Effector memory CD4-positive, alpha-beta T cell (primary cell): ENCODE data around the gene C2orf72.

Experiments
- DNase-seq, 3 donors: peaks; one replicate each; pipeline ENCODE4 v3.0.0-alpha.2; 2020
- H3K27ac ChIP-seq: 2 replicates; pipeline ENCODE4 v1.7.0; 2013; ENCODE audit warnings: mild to moderate bottlenecking, low read length, moderate library complexity; ENCODE audit not compliant: insufficient read depth, poor library complexity, severe bottlenecking
- H3K27me3 ChIP-seq: replicated peaks from 2 replicates; pipeline ENCODE4 v1.7.0; 2013; ENCODE audit warnings: mild to moderate bottlenecking, low read length; ENCODE audit not compliant: insufficient read depth, control insufficient read depth, poor library complexity, severe bottlenecking
- H3K36me3 ChIP-seq: 2 replicates; pipeline ENCODE4 v1.7.0; 2013; ENCODE audit warnings: mild to moderate bottlenecking, low read length, moderate library complexity; ENCODE audit not compliant: control insufficient read depth, insufficient read depth
- H3K4me1 ChIP-seq: 2 replicates; pipeline ENCODE4 v1.7.0; 2013; ENCODE audit warnings: low read length, mild to moderate bottlenecking; ENCODE audit not compliant: control insufficient read depth, insufficient read depth, poor library complexity, severe bottlenecking
- H3K4me3 ChIP-seq: 2 replicates; pipeline ENCODE4 v1.7.0; 2013; ENCODE audit warnings: low read length, low read depth, mild to moderate bottlenecking; ENCODE audit not compliant: insufficient read depth, poor library complexity, severe bottlenecking
- H3K9me3 ChIP-seq: 2 replicates; pipeline ENCODE4 v1.7.0; 2013; ENCODE audit warnings: mild to moderate bottlenecking, low read length, moderate library complexity; ENCODE audit not compliant: control insufficient read depth
- total RNA-seq, 3 donors: gene quantifications; one replicate each; lab custom pipeline; 2026; lab: John Stamatoyannopoulos, UW

Gene C2orf72
- 0 reads per million in 3 donors for total RNA-seq

DNA sequence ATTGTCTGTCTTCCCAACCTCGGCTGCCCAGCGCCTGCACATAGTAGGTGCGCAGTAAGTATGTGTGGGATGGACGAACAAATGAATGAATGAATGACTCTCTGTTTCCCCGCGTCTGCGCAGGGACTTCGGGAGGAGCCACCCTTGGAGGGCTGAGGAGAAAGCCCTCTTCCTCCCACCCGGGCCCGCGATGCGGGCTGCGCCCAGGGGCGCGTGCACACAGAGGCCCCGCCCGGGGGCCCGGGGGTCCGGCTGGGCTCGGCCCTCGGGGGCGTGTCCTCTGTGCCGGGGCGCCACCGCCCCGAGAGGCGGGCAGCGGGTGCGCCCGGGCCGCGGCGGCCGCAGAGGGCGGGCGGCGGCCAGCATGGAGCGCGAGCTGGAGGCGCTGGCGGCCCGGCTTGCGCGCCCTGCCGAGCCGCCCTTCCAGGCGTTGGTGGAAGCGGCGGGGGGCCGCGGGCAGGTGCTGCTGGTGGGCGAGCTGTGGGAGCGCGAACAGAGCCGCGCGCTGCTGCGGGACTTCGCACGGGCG is at the start of gene C2orf72:
TSS of gene C2orf72 (plus strand) at position 322 of the 529 bp plus-strand sequence. CDS start at position 365, 43 bp downstream.
- H3K27ac ChIP-seq = no peak within 1 kb of the TSS
- peaks cover 33% of the 10 kb centered on the region for H3K27me3 ChIP-seq
- H3K4me1 ChIP-seq = no peaks in the 10 kb centered on the region
- no peaks in the 10 kb centered on the region for H3K36me3 ChIP-seq
- no peaks in the 10 kb centered on the region for H3K9me3 ChIP-seq
- no peak within 1 kb of the TSS for H3K4me3 ChIP-seq
- no peak for DNase-seq

GRCh38 chr2:230989731-230990130 is 47.6 kb upstream of the C2orf72 start:
- Histone ChIP-seq H3K4me3 (no peak overlapping the region), H3K27ac (no peak overlapping the region), H3K36me3 (no peaks in the 10 kb centered on the region), H3K9me3 (no peaks in the 10 kb centered on the region), H3K27me3 (peaks cover 7% of the 10 kb centered on the region), H3K4me1 (peaks cover 7% of the 10 kb centered on the region)
- no peak for DNase-seq

DNA sequence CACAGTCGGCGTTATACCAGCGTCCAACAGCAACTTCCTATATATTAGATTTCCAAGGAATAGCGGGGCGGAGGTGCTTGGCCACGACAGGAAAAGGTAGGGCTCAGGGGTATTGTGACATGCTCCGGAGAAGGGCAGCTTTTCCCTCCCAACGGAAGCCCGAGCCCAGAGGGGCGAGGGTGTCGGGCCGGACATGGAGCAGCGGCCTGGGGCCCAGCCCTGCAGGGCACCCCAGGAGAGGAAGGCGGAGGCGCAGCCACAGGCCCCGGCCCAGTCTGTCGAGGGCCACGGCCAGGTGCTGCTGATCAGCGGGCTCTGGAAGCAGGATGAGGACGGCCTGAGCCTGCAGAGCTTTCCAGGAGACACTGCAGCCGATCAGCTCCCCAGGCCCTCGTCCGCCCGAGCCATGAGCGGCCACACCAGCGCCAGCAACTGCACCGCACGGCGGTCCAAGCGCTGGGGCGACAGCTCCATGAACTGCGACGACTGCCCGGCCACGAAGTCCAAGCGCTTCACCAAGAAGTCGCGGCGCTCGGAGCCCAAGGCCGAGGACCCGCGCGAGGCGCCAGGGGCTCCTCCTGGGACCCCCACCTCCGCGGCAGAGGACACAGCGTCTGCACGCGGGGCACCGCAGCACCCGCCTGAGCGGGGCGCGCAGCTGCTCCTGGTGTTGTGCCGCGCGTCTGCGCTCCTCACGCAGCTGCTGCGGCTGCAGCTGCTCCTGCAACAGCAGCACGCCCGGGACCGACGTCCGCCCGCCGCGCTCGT is 47.0 kb upstream of the C2orf72 start:
- H3K4me3 ChIP-seq = no peak overlapping the region
- peaks cover 7% of the 10 kb centered on the region for H3K27me3 ChIP-seq
- H3K4me1 ChIP-seq = peaks cover 7% of the 10 kb centered on the region
- no peak for DNase-seq
- H3K9me3 ChIP-seq = no peaks in the 10 kb centered on the region
- H3K27ac ChIP-seq = no peak overlapping the region
- H3K36me3 ChIP-seq = no peaks in the 10 kb centered on the region

GRCh38 chr2:230990899-230991150 is 46.5 kb upstream of the C2orf72 start:
- Histone ChIP-seq H3K36me3 (no peaks in the 10 kb centered on the region), H3K27me3 (peaks cover 7% of the 10 kb centered on the region), H3K4me3 (no peak overlapping the region), H3K9me3 (no peaks in the 10 kb centered on the region), H3K4me1 (peaks cover 7% of the 10 kb centered on the region), H3K27ac (no peak overlapping the region)
- no peak for DNase-seq

DNA sequence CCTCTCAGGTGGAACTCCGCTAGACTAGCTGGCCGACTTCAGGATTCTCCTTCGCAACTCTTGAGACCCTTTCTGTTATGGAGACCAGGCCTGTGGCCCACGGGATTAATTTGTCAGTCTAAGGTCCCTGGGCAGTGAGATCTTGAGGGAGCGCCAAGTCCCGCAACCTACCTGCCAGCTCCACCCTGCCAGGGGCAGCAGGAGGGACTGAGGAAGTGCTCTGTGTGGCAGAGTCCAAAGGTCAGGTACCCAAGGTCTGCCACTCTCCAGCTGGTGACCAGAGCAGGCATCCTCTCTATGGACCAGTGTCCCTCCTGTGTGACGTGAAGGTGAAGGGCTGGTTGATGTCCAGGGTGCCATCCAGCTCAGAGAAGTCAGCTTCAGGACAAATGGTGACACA is 45.7 kb upstream of the C2orf72 start:
- Histone ChIP-seq H3K27me3 (peaks cover 7% of the 10 kb centered on the region), H3K4me1 (peaks cover 7% of the 10 kb centered on the region), H3K36me3 (no peaks in the 10 kb centered on the region), H3K4me3 (no peak overlapping the region), H3K9me3 (no peaks in the 10 kb centered on the region), H3K27ac (no peak overlapping the region)
- no peak for DNase-seq

GRCh38 chr2:230995821-230996220 is 41.5 kb upstream of the C2orf72 start, which contains the start of gene SPATA3:
Gene SPATA3 (plus strand): TSS chr2:230996121. CDS start chr2:230996234, 113 bp downstream.
- H3K27me3 ChIP-seq = no peaks in the 10 kb centered on the region
- no peaks in the 10 kb centered on the region for H3K36me3 ChIP-seq
- no peak within 1 kb of the TSS for H3K27ac ChIP-seq
- no peaks in the 10 kb centered on the region for H3K4me1 ChIP-seq
- no peaks in the 10 kb centered on the region for H3K9me3 ChIP-seq
- no peak within 1 kb of the TSS for H3K4me3 ChIP-seq
- no peak for DNase-seq

DNA sequence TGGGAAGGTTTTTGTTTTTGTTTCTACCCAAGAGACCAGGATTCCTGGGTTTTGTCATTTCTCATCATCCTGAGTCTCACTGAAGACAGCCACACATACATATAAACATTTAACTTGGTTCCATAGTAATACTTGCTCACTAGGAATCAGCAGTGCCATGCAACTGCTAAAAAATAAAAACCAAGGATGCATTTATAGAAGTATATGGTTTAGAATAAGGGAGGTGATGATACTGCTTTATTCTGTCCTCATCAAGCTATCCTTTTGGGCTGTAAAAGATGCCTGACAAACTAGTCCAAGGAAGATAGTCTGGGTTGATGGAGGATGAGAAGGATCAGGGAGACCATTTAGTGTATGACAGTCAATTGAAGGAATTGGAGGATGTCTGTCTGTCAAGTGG is 40.7 kb upstream of the C2orf72 start:
- Histone ChIP-seq H3K4me1 (no peaks in the 10 kb centered on the region), H3K4me3 (no peak overlapping the region), H3K9me3 (no peaks in the 10 kb centered on the region), H3K27ac (no peak overlapping the region), H3K27me3 (no peaks in the 10 kb centered on the region), H3K36me3 (no peaks in the 10 kb centered on the region)
- DNase-seq = no peak

DNA sequence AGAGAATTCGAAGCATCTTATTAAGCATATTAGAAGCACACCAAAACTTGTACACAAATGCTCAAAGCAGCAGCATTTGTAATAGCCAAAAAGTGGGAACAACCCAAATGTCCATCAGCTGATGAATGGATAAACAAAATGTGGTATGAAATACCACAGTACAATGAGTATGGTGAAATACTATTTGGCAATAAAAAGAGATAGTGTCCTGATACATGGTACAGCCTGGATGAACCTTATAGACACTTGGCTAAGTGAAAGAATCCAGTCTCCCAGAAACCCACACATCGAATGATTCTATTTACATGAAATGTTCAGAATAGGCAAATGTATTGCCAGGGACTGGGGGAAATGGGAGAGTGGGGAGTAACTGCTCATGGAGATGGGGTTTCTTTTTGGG is 38.4 kb upstream of the C2orf72 start:
- no peaks in the 10 kb centered on the region for H3K9me3 ChIP-seq
- H3K4me3 ChIP-seq = no peak overlapping the region
- DNase-seq = no peak
- no peaks in the 10 kb centered on the region for H3K36me3 ChIP-seq
- H3K27ac ChIP-seq = no peak overlapping the region
- H3K4me1 ChIP-seq = no peaks in the 10 kb centered on the region
- H3K27me3 ChIP-seq = peaks cover 4% of the 10 kb centered on the region

DNA sequence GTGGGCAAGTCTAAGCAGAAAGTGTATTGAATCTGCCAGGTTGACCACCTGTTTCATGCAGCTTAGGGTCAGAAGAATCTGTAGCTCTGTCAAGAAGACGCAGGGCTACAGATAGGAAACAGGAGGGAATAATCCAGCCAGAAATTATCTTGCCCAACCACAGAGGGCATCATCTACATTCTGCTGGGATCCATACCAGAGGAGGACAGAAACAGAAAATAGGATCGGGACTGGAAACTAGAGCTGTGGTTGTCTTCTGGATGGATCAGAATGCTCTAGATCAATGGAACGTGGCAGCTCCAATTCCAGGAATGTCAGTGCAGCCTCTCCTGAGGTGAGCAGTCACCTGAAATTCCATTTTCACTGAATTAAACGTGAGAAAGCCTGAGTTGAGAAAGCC is 37.8 kb upstream of the C2orf72 start:
- Histone ChIP-seq H3K27ac (no peak overlapping the region), H3K9me3 (no peaks in the 10 kb centered on the region), H3K27me3 (peaks cover 4% of the 10 kb centered on the region), H3K4me1 (no peaks in the 10 kb centered on the region), H3K4me3 (no peak overlapping the region), H3K36me3 (no peaks in the 10 kb centered on the region)
- no peak for DNase-seq

GRCh38 chr2:231000211-231000904 is 37.0 kb upstream of the C2orf72 start:
- Histone ChIP-seq H3K4me1 (no peaks in the 10 kb centered on the region), H3K27me3 (peaks cover 4% of the 10 kb centered on the region), H3K27ac (no peak overlapping the region), H3K9me3 (no peaks in the 10 kb centered on the region), H3K4me3 (no peak overlapping the region), H3K36me3 (no peaks in the 10 kb centered on the region)
- DNase-seq = no peak
